ENCODE results near the gene CFAP68. TPM values are rescaled to one million over a fixed set of nuclear protein-coding genes. Genes with fewer than 3 reads are reported as not detected.
A peak's percentile ranks its signal among the peaks of the same experiment; 100 is the strongest.

Gene CFAP68
- total and polyA plus RNA-seq, 11 donors, result 11.9 to 39.5 (median 31.8) TPM

- Histone ChIP-seq H3K9me3 (no peaks in the 10 kb centered on the region), H3K27ac (peak overlapping the region; percentile 74 to 98 (median 91)), H3K27me3 (no peaks in the 10 kb centered on the region), H3K36me3 (no peaks in the 10 kb centered on the region), H3K4me1 (peaks cover 0 to 71% (median 39%) of the 10 kb centered on the region in 12 donors), H3K4me3 (peak overlapping the region in 9 of 12 donors; percentile 5 to 50 (median 26))
- TF ChIP-seq, protein P1, sequence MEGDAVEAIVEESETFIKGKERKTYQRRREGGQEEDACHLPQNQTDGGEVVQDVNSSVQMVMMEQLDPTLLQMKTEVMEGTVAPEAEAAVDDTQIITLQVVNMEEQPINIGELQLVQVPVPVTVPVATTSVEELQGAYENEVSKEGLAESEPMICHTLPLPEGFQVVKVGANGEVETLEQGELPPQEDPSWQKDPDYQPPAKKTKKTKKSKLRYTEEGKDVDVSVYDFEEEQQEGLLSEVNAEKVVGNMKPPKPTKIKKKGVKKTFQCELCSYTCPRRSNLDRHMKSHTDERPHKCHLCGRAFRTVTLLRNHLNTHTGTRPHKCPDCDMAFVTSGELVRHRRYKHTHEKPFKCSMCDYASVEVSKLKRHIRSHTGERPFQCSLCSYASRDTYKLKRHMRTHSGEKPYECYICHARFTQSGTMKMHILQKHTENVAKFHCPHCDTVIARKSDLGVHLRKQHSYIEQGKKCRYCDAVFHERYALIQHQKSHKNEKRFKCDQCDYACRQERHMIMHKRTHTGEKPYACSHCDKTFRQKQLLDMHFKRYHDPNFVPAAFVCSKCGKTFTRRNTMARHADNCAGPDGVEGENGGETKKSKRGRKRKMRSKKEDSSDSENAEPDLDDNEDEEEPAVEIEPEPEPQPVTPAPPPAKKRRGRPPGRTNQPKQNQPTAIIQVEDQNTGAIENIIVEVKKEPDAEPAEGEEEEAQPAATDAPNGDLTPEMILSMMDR (IDR thresholded peaks at IDR 0.05), result no peak
- ATAC-seq (peak in 3 of 4 donors; percentile 16 to 39 (median 33)), DNase-seq (peak in 3 of 5 donors; percentile 46 to 80 (median 68))
- intact Hi-C loops (cut with DNase I), result loop anchor here in 2 of 10 donors (5.0 to 10.0 kb wide), 2 partner anchors 46 to 162 kb away; partner anchors contain the start of genes CFAP68 (in 1 of the 2), FDXACB1 (in 1 of the 2), SDHD (in 1 of the 2) and TIMM8B (in 1 of the 2)
- 4 to 6% (median 5%) methylated on average over 2 of the region's 2 CpGs for WGBS, 4 donors
These were observed 43.5 kb downstream of the CFAP68 start for GRCh38 chr11:111922803-111923202.

GRCh38 chr11:111923351-111923788, 44.0 kb downstream of the CFAP68 start:
- no peak for TF ChIP-seq POLR2A (IDR thresholded peaks at IDR 0.05)
- TF ChIP-seq, protein P1 (IDR thresholded peaks at IDR 0.05), result no peak
- Histone ChIP-seq H3K9me3 (no peaks in the 10 kb centered on the region), H3K27me3 (no peaks in the 10 kb centered on the region), H3K4me1 (peaks cover 0 to 66% (median 39%) of the 10 kb centered on the region in 12 donors), H3K36me3 (no peaks in the 10 kb centered on the region), H3K4me3 (peak overlapping the region in 9 of 12 donors; percentile 5 to 50 (median 26)), H3K27ac (peak overlapping the region; percentile 74 to 98 (median 91))
- DNase-seq, result peak in 1 of 5 donors; percentile 15
- 6 to 26% (median 16%) methylated on average over 5 of the region's 5 CpGs for WGBS, 4 donors
- intact Hi-C loops (cut with DNase I), result loop anchor here in 2 of 10 donors (5.0 to 10.0 kb wide), 2 partner anchors 46 to 161 kb away; partner anchors contain the start of genes CFAP68 (in 1 of the 2), FDXACB1 (in 1 of the 2), SDHD (in 1 of the 2) and TIMM8B (in 1 of the 2)
- ATAC-seq, result peak in 1 of 4 donors; percentile 2

- DNase-seq (peak in 1 of 5 donors; percentile 15), ATAC-seq (no peak)
- peak overlapping the region in 6 of 12 donors; percentile 25 to 50 (median 31) for H3K4me3 ChIP-seq
- H3K9me3 ChIP-seq, result no peaks in the 10 kb centered on the region
- H3K27ac ChIP-seq, result peak overlapping the region; percentile 74 to 98 (median 91)
- H3K4me1 ChIP-seq, result peaks cover 0 to 60% (median 37%) of the 10 kb centered on the region in 12 donors
- no peak for TF ChIP-seq POLR2A (IDR thresholded peaks at IDR 0.05)
- TF ChIP-seq, protein P1 (IDR thresholded peaks at IDR 0.05), result no peak
- intact Hi-C loops (cut with DNase I), result loop anchor here in 2 of 10 donors (5.0 to 10.0 kb wide), 2 partner anchors 47 to 161 kb away; partner anchors contain the start of genes CFAP68 (in 1 of the 2), FDXACB1 (in 1 of the 2), SDHD (in 1 of the 2) and TIMM8B (in 1 of the 2)
- H3K27me3 ChIP-seq, result no peaks in the 10 kb centered on the region
- no peaks in the 10 kb centered on the region for H3K36me3 ChIP-seq
These were observed 44.6 kb downstream of the CFAP68 start for GRCh38 chr11:111923951-111924350.

GRCh38 chr11:111925953-111926352, 46.6 kb downstream of the CFAP68 start:
- intact Hi-C loops (cut with DNase I), result loop anchor here in 5 of 10 donors (2.0 to 10.0 kb wide), 5 partner anchors 44 to 159 kb away; partner anchors contain the start of genes CFAP68 (in 4 of the 5), FDXACB1 (in 4 of the 5), SDHD (in 1 of the 5) and TIMM8B (in 1 of the 5)
- Histone ChIP-seq H3K9me3 (no peaks in the 10 kb centered on the region), H3K36me3 (no peaks in the 10 kb centered on the region), H3K4me3 (peak overlapping the region in 5 of 12 donors; percentile 45 to 66 (median 55)), H3K4me1 (peaks cover 0 to 56% (median 35%) of the 10 kb centered on the region in 12 donors), H3K27ac (peak overlapping the region; percentile 51 to 93 (median 86)), H3K27me3 (no peaks in the 10 kb centered on the region)
- DNase-seq (peak in 1 of 5 donors; percentile 16), ATAC-seq (no peak)
- 87 to 94% (median 91%) methylated on average over 15 to 16 of the region's 16 CpGs for WGBS, 4 donors
- TF ChIP-seq, protein P1 (IDR thresholded peaks at IDR 0.05), result no peak
- TF ChIP-seq POLR2A (IDR thresholded peaks at IDR 0.05), result no peak

All from heart left ventricle (tissue), 16 donors.